Measurements from ENCODE around the gene ZBTB40.

The ZBTB40 gene

GRCh38 chr1:22566161-22566560 is 114.5 kb downstream of the ZBTB40 start:
- no peak for DNase-seq

GRCh38 chr1:22567197-22567596 is 115.5 kb downstream of the ZBTB40 start:
- DNase-seq, result no peak

GRCh38 chr1:22567994-22568393 is 116.3 kb downstream of the ZBTB40 start:
- no peak for DNase-seq

GRCh38 chr1:22569269-22569668 is 117.6 kb downstream of the ZBTB40 start:
- DNase-seq, result no peak

- no peak for DNase-seq
Measured at GRCh38 chr1:22570140-22570909, 118.7 kb downstream of the ZBTB40 start.

GRCh38 chr1:22572818-22573217 is 121.2 kb downstream of the ZBTB40 start:
- DNase-seq, result no peak

- no peak for DNase-seq
Measured at GRCh38 chr1:22573237-22573636, 121.6 kb downstream of the ZBTB40 start.

- no peak for DNase-seq
Measured at GRCh38 chr1:22575532-22576149, 124.0 kb downstream of the ZBTB40 start.

GRCh38 chr1:22576150-22576544 is 124.5 kb downstream of the ZBTB40 start:
- no peak for DNase-seq

- DNase-seq, result no peak
Measured at GRCh38 chr1:22576617-22577016, 125.0 kb downstream of the ZBTB40 start.

- no peak for DNase-seq
Measured at GRCh38 chr1:22578732-22579361, 127.2 kb downstream of the ZBTB40 start.

- no peak for DNase-seq
Measured at GRCh38 chr1:22579541-22580155, 128.0 kb downstream of the ZBTB40 start.
